Skeletal muscle tissue (tissue), 4 donors: ENCODE data around the gene SLCO4C1. TPM values are rescaled to one million over a fixed set of nuclear protein-coding genes. Genes with fewer than 3 reads are reported as not detected.
"Not testable (repeated sequence)": the region's sequence is repeated elsewhere in the genome, so short reads cannot be mapped to it uniquely, and the experiment has no call there.

Experiments
- H3K27ac ChIP-seq: one replicate; pipeline ENCODE4 v1.7.0; 2013; ENCODE audit warnings: mild to moderate bottlenecking, low read depth, low read length, inconsistent platforms
- H3K27me3 ChIP-seq, 3 donors: one replicate each; pipeline ENCODE4 v1.7.0; 2013; ENCODE audit warnings: low read length in 3 of 3; ENCODE audit not compliant: control insufficient read depth in 3 of 3, insufficient read depth in 3 of 3
- H3K36me3 ChIP-seq, 3 donors: one replicate each; pipeline ENCODE4 v1.7.0; 2013; ENCODE audit warnings: low read length in 3 of 3; ENCODE audit not compliant: control insufficient read depth in 3 of 3, insufficient read depth in 3 of 3
- H3K4me1 ChIP-seq, 3 donors: one replicate each; pipeline ENCODE4 v1.7.0; 2013; ENCODE audit warnings: low read length in 3 of 3, mild to moderate bottlenecking in 3 of 3; ENCODE audit not compliant: control insufficient read depth in 3 of 3, insufficient read depth in 3 of 3
- H3K4me3 ChIP-seq, 3 donors: one replicate each; pipeline ENCODE4 v1.7.0; 2013; ENCODE audit warnings: low read length in 3 of 3
- H3K9ac ChIP-seq, 3 donors: one replicate each; pipeline ENCODE4 v1.7.0; 2013; ENCODE audit warnings: low read length in 3 of 3, mild to moderate bottlenecking in 3 of 3, moderate library complexity in 2 of 3, low read depth in 1 of 3
- H3K9me3 ChIP-seq, 3 donors: one replicate each; pipeline ENCODE4 v1.7.0; 2013; ENCODE audit warnings: low read length in 3 of 3; ENCODE audit not compliant: control insufficient read depth in 3 of 3
- total RNA-seq: library from RNA; depleted of rRNA; stranded (reverse); fragments of >200 nt; gene quantifications from one replicate; pipeline ENCODE4 v1.2.3, GENCODE V29; 2014
- donor health status: Osteomylitis.

The SLCO4C1 gene, protein sequence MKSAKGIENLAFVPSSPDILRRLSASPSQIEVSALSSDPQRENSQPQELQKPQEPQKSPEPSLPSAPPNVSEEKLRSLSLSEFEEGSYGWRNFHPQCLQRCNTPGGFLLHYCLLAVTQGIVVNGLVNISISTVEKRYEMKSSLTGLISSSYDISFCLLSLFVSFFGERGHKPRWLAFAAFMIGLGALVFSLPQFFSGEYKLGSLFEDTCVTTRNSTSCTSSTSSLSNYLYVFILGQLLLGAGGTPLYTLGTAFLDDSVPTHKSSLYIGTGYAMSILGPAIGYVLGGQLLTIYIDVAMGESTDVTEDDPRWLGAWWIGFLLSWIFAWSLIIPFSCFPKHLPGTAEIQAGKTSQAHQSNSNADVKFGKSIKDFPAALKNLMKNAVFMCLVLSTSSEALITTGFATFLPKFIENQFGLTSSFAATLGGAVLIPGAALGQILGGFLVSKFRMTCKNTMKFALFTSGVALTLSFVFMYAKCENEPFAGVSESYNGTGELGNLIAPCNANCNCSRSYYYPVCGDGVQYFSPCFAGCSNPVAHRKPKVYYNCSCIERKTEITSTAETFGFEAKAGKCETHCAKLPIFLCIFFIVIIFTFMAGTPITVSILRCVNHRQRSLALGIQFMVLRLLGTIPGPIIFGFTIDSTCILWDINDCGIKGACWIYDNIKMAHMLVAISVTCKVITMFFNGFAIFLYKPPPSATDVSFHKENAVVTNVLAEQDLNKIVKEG
- 1.0 TPM for total RNA-seq

DNA sequence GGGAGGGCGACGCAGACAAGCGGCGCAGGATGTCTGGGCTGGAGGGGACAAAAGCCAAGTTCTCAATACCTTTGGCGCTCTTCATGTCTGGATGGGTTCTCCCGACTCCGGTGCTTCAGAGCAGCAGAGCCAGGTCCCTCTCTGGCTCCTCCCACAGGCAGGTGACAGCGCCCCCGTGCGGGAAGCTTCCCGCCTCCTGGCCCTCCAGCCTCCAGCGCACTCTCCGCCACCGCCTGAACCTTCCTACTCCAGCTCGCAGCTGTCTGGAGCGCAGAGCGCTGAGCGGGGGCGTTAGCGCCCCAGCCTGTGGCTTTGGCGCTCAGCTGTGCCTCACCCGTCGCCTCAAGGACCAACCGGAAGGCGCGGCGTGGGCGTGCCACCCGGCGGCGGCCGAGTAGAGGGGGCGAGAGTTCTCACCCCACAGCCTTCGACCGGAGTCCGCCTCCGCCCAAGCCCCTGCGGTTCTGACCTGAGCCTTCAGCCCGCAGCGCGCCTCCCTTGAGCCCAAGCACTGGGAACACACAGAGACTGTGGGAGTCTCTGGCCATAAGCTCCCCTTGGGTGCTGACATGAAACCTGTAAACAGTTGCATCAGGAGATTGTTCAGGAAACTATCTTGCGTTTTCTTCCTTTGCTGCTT is at the start of gene SLCO4C1:
SLCO4C1 (minus strand) TSS at position 107 of the 640 bp plus-strand sequence; CDS start at position 85, 22 bp downstream.
- Histone ChIP-seq H3K27me3 (peaks cover 0 to 11% (median 0%) of the 10 kb centered on the region in 3 donors), H3K4me3 (peak within 1 kb of the TSS; percentile 62 to 70 (median 70)), H3K36me3 (no peaks in the 10 kb centered on the region), H3K9me3 (no peaks in the 10 kb centered on the region), H3K27ac (no peak within 1 kb of the TSS), H3K9ac (peak within 1 kb of the TSS; percentile 33 to 40 (median 38)), H3K4me1 (peaks cover 3 to 11% (median 8%) of the 10 kb centered on the region in 3 donors)

DNA sequence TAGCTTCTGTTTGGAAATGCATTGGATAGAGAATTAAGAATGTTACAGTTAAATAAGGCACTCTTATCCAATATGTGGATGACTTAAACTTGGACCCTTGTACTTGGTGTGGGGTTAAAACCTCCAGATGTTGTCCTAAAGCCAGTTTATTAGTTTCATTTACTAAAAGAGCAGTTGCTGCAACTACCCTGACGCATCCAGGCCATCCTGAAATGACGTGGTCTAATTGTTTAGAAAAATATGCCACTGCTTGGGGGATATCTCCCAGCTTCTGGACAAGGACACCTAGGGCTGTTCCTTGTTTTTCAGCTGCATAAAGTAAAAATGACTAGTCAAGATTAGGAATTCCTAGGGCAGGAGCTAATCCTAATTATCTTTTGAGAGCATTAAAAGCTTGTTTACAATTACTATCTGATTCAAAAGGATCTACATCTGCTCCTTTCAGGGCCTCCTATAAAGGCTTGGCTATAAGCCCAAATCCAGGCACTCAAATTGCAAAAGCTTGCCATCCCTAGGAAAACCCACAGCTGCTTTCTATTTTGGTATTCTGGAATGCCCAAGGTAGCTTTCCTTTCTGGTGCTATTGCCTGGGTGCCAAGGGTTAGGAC is 45.7 kb upstream of the SLCO4C1 start:
- Histone ChIP-seq H3K9ac (no peak overlapping the region), H3K27ac (no peak overlapping the region), H3K9me3 (no peaks in the 10 kb centered on the region), H3K4me1 (peaks cover 0 to 10% (median 5%) of the 10 kb centered on the region in 3 donors), H3K4me3 (no peak overlapping the region), H3K36me3 (no peaks in the 10 kb centered on the region), H3K27me3 (no peaks in the 10 kb centered on the region)

GRCh38 chr5:102324714-102325113 is 28.6 kb upstream of the SLCO4C1 start:
- Histone ChIP-seq H3K27ac (no peak overlapping the region), H3K4me1 (no peaks in the 10 kb centered on the region), H3K4me3 (no peak overlapping the region), H3K36me3 (no peaks in the 10 kb centered on the region), H3K9ac (no peak overlapping the region), H3K27me3 (no peaks in the 10 kb centered on the region), H3K9me3 (no peaks in the 10 kb centered on the region)

DNA sequence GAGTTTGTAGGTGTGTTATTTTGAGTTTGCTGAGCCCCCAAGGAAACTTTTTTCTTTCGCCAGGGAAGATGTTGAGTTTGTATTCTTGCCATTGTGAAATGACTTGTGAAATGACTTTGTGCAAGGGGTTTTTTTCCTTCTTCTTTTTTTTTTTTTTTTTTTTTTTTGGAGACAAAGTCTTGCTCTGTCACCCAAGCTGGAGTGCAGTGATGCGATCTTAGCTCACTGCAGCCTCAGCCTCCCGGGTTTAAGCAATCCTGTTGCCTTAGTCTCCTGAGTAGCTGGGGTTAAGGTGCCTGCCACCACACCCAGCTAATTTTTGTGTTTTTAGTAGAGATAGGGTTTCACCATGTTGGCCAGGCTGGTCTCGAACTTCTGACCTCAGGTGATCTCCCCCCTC is 22.7 kb upstream of the SLCO4C1 start:
- not testable (repeated sequence) for H3K27ac ChIP-seq, H3K36me3 ChIP-seq, H3K9ac ChIP-seq, H3K9me3 ChIP-seq, H3K4me1 ChIP-seq, H3K27me3 ChIP-seq, H3K4me3 ChIP-seq

DNA sequence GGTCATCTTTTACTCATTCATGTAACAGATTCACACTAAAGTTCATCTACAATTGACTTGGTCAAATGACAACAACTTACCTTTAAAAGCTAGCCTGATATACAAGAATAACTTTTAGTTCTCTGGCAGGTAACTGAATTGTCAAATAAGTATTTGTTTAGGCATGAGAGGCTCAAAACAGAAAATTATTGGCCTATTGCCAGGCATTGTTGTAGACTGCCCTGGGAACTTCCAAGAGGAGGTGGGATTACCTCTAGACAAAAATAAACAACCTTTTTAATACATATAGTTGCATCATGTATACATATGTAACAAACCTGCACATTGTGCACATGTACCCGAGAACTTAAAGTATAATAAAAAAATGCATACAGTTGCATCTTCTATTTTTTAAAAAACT is 18.2 kb upstream of the SLCO4C1 start:
- no peaks in the 10 kb centered on the region for H3K27me3 ChIP-seq
- no peak overlapping the region for H3K27ac ChIP-seq
- H3K4me3 ChIP-seq: no peak overlapping the region
- no peaks in the 10 kb centered on the region for H3K4me1 ChIP-seq
- H3K36me3 ChIP-seq: no peaks in the 10 kb centered on the region
- no peaks in the 10 kb centered on the region for H3K9me3 ChIP-seq
- no peak overlapping the region for H3K9ac ChIP-seq

DNA sequence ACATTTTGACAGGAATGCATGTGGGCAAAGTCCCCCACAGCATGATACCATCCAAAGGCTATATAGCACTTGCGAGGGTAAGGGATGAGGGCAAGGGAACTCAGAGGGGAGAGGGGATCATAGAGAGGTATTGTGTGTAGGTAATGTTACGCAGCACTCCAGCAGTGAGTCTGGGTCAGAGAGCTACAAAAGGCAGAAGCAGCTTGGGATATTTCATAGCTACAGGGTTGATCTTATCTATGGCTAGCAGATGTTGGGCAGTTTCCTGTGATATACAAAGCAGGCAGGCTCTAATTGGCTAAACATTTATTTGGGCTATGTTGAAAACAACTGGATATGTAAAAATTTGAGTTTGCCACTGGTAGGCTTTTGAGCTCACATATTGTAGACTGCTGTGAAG is 17.8 kb upstream of the SLCO4C1 start:
- H3K9ac ChIP-seq: no peak overlapping the region
- no peak overlapping the region for H3K4me3 ChIP-seq
- no peaks in the 10 kb centered on the region for H3K36me3 ChIP-seq
- H3K27me3 ChIP-seq: no peaks in the 10 kb centered on the region
- no peaks in the 10 kb centered on the region for H3K4me1 ChIP-seq
- no peaks in the 10 kb centered on the region for H3K9me3 ChIP-seq
- H3K27ac ChIP-seq: no peak overlapping the region

- Histone ChIP-seq H3K27me3 (no peaks in the 10 kb centered on the region), H3K36me3 (no peaks in the 10 kb centered on the region), H3K4me1 (no peaks in the 10 kb centered on the region), H3K9me3 (no peaks in the 10 kb centered on the region), H3K4me3 (no peak overlapping the region), H3K27ac (no peak overlapping the region), H3K9ac (no peak overlapping the region)
Observed at GRCh38 chr5:102312586-102313370, 16.7 kb upstream of the SLCO4C1 start.

- Histone ChIP-seq H3K9me3 (no peaks in the 10 kb centered on the region), H3K4me3 (no peak overlapping the region), H3K4me1 (no peaks in the 10 kb centered on the region), H3K27ac (no peak overlapping the region), H3K9ac (no peak overlapping the region), H3K27me3 (no peaks in the 10 kb centered on the region), H3K36me3 (no peaks in the 10 kb centered on the region)
Observed at GRCh38 chr5:102309586-102309985, 13.5 kb upstream of the SLCO4C1 start.

DNA sequence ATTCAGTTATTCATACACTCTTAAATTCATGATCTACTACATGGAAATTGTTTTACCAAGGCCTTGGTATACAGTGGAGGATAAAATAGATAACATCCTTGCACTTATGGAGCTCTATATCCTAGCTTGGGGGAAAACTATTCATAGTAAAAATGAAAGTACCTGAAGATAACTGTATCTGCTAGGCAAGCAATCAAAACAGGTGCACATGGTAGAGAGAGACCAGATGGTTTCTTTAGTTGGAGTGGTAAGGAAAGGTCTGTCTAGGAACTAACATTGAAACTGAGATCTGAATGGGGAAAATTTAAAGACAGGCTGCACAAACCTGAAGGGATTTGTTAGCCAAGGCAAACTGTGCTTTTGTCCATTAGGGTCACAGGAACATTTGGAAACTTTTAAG is 11.1 kb upstream of the SLCO4C1 start:
- H3K9ac ChIP-seq: no peak overlapping the region
- H3K36me3 ChIP-seq: no peaks in the 10 kb centered on the region
- H3K4me1 ChIP-seq: no peaks in the 10 kb centered on the region
- no peak overlapping the region for H3K27ac ChIP-seq
- no peaks in the 10 kb centered on the region for H3K27me3 ChIP-seq
- H3K9me3 ChIP-seq: no peaks in the 10 kb centered on the region
- H3K4me3 ChIP-seq: no peak overlapping the region
